Measurements from ENCODE around the gene FAM131A. TPM values are rescaled to one million over a fixed set of nuclear protein-coding genes. Genes with fewer than 3 reads are reported as not detected.

Gene FAM131A
- total RNA-seq, 1 donor from 2014 or later: 51.4 TPM

DNA sequence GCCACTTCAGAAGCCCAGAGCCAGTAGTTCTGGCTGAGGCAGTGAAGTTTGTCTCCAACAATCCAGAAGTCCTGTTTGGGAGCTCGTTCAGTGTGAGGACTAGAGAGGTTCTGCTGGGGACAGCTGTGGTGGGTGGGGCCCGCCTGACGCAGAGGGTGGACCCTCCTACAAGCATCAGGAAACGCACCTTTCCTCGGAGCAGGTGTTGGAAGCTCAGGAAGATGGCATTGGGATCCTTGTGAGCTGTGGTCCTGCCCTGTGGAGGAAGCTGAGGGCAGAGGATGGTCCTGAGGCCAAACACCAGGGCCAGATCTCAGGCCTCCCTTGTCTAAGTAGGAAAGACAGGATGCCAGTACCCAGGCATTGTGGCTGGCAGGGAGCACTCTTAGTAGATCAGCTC, 35.5 kb downstream of the FAM131A start:
- Mint-ChIP-seq H3K27me3 (ENCODE audit: unreplicated experiment) (peaks cover 5% of the 10 kb centered on the region), H3K36me3 (ENCODE audit: unreplicated experiment) (no peaks in the 10 kb centered on the region), H3K4me1 (ENCODE audit: low read depth, unreplicated experiment) (peaks cover 14% of the 10 kb centered on the region), H3K9me3 (ENCODE audit: unreplicated experiment) (peaks cover 3% of the 10 kb centered on the region), H3K27ac (ENCODE audit: unreplicated experiment) (no peak overlapping the region), H3K4me3 (ENCODE audit: unreplicated experiment) (no peak overlapping the region)
- TF ChIP-seq, protein P1, sequence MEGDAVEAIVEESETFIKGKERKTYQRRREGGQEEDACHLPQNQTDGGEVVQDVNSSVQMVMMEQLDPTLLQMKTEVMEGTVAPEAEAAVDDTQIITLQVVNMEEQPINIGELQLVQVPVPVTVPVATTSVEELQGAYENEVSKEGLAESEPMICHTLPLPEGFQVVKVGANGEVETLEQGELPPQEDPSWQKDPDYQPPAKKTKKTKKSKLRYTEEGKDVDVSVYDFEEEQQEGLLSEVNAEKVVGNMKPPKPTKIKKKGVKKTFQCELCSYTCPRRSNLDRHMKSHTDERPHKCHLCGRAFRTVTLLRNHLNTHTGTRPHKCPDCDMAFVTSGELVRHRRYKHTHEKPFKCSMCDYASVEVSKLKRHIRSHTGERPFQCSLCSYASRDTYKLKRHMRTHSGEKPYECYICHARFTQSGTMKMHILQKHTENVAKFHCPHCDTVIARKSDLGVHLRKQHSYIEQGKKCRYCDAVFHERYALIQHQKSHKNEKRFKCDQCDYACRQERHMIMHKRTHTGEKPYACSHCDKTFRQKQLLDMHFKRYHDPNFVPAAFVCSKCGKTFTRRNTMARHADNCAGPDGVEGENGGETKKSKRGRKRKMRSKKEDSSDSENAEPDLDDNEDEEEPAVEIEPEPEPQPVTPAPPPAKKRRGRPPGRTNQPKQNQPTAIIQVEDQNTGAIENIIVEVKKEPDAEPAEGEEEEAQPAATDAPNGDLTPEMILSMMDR (IDR thresholded peaks at IDR 0.05; ENCODE audit: partially characterized antibody, unreplicated experiment): no peak
- DNase-seq: no peak

DNA sequence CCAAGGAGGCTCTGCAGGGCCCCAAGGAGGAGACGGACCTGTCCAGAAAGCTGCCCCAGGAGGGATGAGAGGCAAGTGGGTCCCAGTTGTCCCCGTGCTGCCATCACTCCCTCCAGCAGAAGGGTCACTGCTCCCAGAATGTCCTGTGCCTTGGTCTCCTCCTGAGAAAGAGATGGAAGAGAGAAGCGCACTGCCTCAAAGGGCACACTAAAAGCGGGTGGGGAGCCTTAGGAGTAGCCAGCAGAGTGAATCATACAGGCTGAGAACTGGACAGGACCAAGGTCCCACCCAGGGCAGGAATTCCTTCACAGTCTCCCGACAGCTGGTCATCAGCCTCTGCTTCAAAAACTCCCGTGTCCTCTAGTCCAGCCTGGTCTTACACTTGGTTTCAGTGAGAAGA, 36.0 kb downstream of the FAM131A start:
- H3K4me1 Mint-ChIP-seq (ENCODE audit: low read depth, unreplicated experiment): peaks cover 18% of the 10 kb centered on the region

GRCh38 chr3:184375747-184376461, 38.5 kb downstream of the FAM131A start:
- peaks cover 11% of the 10 kb centered on the region for H3K9me3 Mint-ChIP-seq (ENCODE audit: unreplicated experiment)
- no peaks in the 10 kb centered on the region for H3K36me3 Mint-ChIP-seq (ENCODE audit: unreplicated experiment)
- TF ChIP-seq, protein P1 (IDR thresholded peaks at IDR 0.05; ENCODE audit: partially characterized antibody, unreplicated experiment): no peak
- H3K4me3 Mint-ChIP-seq (ENCODE audit: unreplicated experiment): no peak overlapping the region
- no peak overlapping the region for H3K27ac Mint-ChIP-seq (ENCODE audit: unreplicated experiment)
- peaks cover 28% of the 10 kb centered on the region for H3K4me1 Mint-ChIP-seq (ENCODE audit: low read depth, unreplicated experiment)
- DNase-seq: no peak
- peaks cover 13% of the 10 kb centered on the region for H3K27me3 Mint-ChIP-seq (ENCODE audit: unreplicated experiment)

More for the DNA sequence above, 36.0 kb downstream of the FAM131A start:
- Mint-ChIP-seq H3K9me3 (ENCODE audit: unreplicated experiment) (peaks cover 5% of the 10 kb centered on the region), H3K4me3 (ENCODE audit: unreplicated experiment) (no peak overlapping the region), H3K27me3 (ENCODE audit: unreplicated experiment) (peaks cover 5% of the 10 kb centered on the region), H3K27ac (ENCODE audit: unreplicated experiment) (no peak overlapping the region), H3K36me3 (ENCODE audit: unreplicated experiment) (no peaks in the 10 kb centered on the region)
- TF ChIP-seq, protein P1 (IDR thresholded peaks at IDR 0.05; ENCODE audit: partially characterized antibody, unreplicated experiment): no peak
- DNase-seq: no peak

GRCh38 chr3:184377374-184377773, 40.0 kb downstream of the FAM131A start:
- peak overlapping the region; percentile 68 for H3K27ac Mint-ChIP-seq (ENCODE audit: unreplicated experiment)
- H3K36me3 Mint-ChIP-seq (ENCODE audit: unreplicated experiment): no peaks in the 10 kb centered on the region
- H3K9me3 Mint-ChIP-seq (ENCODE audit: unreplicated experiment): peaks cover 11% of the 10 kb centered on the region
- TF ChIP-seq, protein P1 (IDR thresholded peaks at IDR 0.05; ENCODE audit: partially characterized antibody, unreplicated experiment): no peak
- peaks cover 21% of the 10 kb centered on the region for H3K4me1 Mint-ChIP-seq (ENCODE audit: low read depth, unreplicated experiment)
- H3K27me3 Mint-ChIP-seq (ENCODE audit: unreplicated experiment): peaks cover 13% of the 10 kb centered on the region
- peak overlapping the region; percentile 84 for H3K4me3 Mint-ChIP-seq (ENCODE audit: unreplicated experiment)
- DNase-seq: no peak

DNA sequence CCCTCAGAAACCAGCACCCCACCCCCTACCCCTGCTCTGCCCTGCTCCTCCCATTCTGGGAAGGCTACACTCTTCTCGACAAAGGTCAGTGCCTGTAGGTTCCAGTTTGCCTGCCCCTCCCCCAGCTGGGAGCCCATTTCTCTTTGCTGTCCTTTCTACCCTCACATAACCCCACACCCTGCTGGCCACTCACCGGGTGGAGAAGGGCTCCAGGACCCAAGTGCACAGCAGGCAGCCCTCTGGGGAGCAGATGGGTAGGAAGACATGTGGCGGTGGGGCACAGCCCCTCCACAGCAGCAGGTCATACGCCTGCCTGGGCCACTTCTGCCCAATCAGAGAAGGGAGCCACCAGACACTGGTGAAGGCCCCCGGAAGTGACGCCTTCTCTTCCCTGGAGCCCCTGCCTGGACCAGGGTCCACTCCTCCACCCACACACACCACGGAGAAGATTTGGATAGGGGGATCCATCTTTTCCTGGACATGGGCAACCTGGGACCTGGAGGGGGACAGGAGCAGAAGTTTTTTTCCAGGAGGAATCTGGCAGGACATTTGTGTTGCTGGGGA, 40.6 kb downstream of the FAM131A start, which contains the start of gene THPO:
Gene THPO (minus strand): TSS at position 326 of the 564 bp plus-strand sequence. CDS start 1,948 bp downstream, outside the sequence.
- TF ChIP-seq, protein P1 (IDR thresholded peaks at IDR 0.05; ENCODE audit: partially characterized antibody, unreplicated experiment): no peak
- H3K27me3 Mint-ChIP-seq (ENCODE audit: unreplicated experiment): peaks cover 13% of the 10 kb centered on the region
- H3K4me1 Mint-ChIP-seq (ENCODE audit: low read depth, unreplicated experiment): peaks cover 19% of the 10 kb centered on the region
- DNase-seq: peak; percentile 64
- no peaks in the 10 kb centered on the region for H3K36me3 Mint-ChIP-seq (ENCODE audit: unreplicated experiment)
- peak within 1 kb of the TSS; percentile 68 for H3K27ac Mint-ChIP-seq (ENCODE audit: unreplicated experiment)
- H3K4me3 Mint-ChIP-seq (ENCODE audit: unreplicated experiment): peak within 1 kb of the TSS; percentile 84
- peaks cover 11% of the 10 kb centered on the region for H3K9me3 Mint-ChIP-seq (ENCODE audit: unreplicated experiment)

Data from glutamatergic neuron (in vitro differentiated cells).